Keratinocyte (primary cell): ENCODE results near the gene ARID3A. TPM values are rescaled to one million over a fixed set of nuclear protein-coding genes. Genes with fewer than 3 reads are reported as not detected.

Experiments used
- DNase-seq: peaks from one replicate; pipeline ENCODE4 v3.0.0-alpha.2; 2011; ENCODE audit warnings: low read depth, missing footprints, low spot score
- FAIRE-seq: peaks from 2 replicates; lab custom pipeline; 2011; peaks lifted over from hg19 to GRCh38; lab: Jason Lieb, UNC
- H2AFZ ChIP-seq: 2 replicates; pipeline ENCODE4 v1.6.0; 2012; ENCODE audit warnings: low read length, control low read depth, inconsistent platforms; ENCODE audit not compliant: control insufficient read depth
- H3K27ac ChIP-seq: 2 replicates; pipeline ENCODE4 v1.5.1; 2011; ENCODE audit warnings: low read length; ENCODE audit not compliant: control insufficient read depth, insufficient read depth
- H3K27me3 ChIP-seq: 3 replicates; pipeline ENCODE4 v1.6.0; 2011; ENCODE audit warnings: low read length; ENCODE audit not compliant: control insufficient read depth, insufficient read depth; ENCODE audit errors: extremely low read depth
- H3K36me3 ChIP-seq, 2 experiments: 2 replicates in 1 of 2; 3 replicates in 1 of 2; pipeline ENCODE4 v1.5.1; 2011; ENCODE audit warnings: low read length in 2 of 2, mild to moderate bottlenecking in 1 of 2; ENCODE audit not compliant: control insufficient read depth in 2 of 2, insufficient read depth in 2 of 2; ENCODE audit errors: extremely low read depth in 1 of 2
- H3K4me1 ChIP-seq: 3 replicates; pipeline ENCODE4 v1.5.1; 2011; ENCODE audit warnings: low read length; ENCODE audit not compliant: control insufficient read depth, insufficient read depth; ENCODE audit errors: extremely low read depth
- H3K4me2 ChIP-seq: 3 replicates; pipeline ENCODE4 v1.6.0; 2011; ENCODE audit warnings: low read depth, low read length; ENCODE audit not compliant: control insufficient read depth, insufficient read depth; ENCODE audit errors: extremely low read depth
- H3K4me3 ChIP-seq, 3 experiments: fragments of 200-600 bp in 1 of 3; sonication (generic) in 1 of 3; 2 replicates in 2 of 3; 3 replicates in 1 of 3; pipeline ENCODE4 v1.5.1; 2011 to 2016; ENCODE audit warnings: low read length in 3 of 3, mild to moderate bottlenecking in 3 of 3, control low read depth in 2 of 3, inconsistent platforms in 1 of 3, low read depth in 1 of 3, mixed read lengths in 1 of 3, mixed run types in 1 of 3, moderate library complexity in 1 of 3; ENCODE audit not compliant: control insufficient read depth in 2 of 3, insufficient read depth in 2 of 3; ENCODE audit errors: extremely low read depth in 1 of 3
- H3K79me2 ChIP-seq: 2 replicates; pipeline ENCODE4 v1.6.0; 2012; ENCODE audit warnings: low read length; ENCODE audit not compliant: control insufficient read depth, insufficient read depth
- H3K9ac ChIP-seq: 3 replicates; pipeline ENCODE4 v1.6.0; 2011; ENCODE audit warnings: low read length; ENCODE audit not compliant: control insufficient read depth, insufficient read depth; ENCODE audit errors: extremely low read depth
- H3K9me1 ChIP-seq: 3 replicates; pipeline ENCODE4 v1.6.0; 2011; ENCODE audit warnings: low read length; ENCODE audit not compliant: control insufficient read depth, insufficient read depth; ENCODE audit errors: extremely low read depth
- H3K9me3 ChIP-seq: 2 replicates; pipeline ENCODE4 v1.5.1; 2012; ENCODE audit warnings: low read depth, low read length; ENCODE audit not compliant: control insufficient read depth
- H4K20me1 ChIP-seq: 3 replicates; pipeline ENCODE4 v1.6.0; 2011; ENCODE audit warnings: low read length; ENCODE audit not compliant: control insufficient read depth, insufficient read depth; ENCODE audit errors: extremely low read depth
- CTCF ChIP-seq, 3 experiments: IDR thresholded peaks in 1 of 3; conservative IDR thresholded peaks in 1 of 3; optimal IDR thresholded peaks in 1 of 3; 2 replicates in 2 of 3; 3 replicates in 1 of 3; pipeline versions ENCODE3 to v1.5.1; 2011; ENCODE audit warnings: low read length in 3 of 3, mild to moderate bottlenecking in 3 of 3, moderate library complexity in 2 of 3, control low read depth in 1 of 3, inconsistent platforms in 1 of 3; ENCODE audit not compliant: insufficient read depth in 2 of 3; ENCODE audit errors: extremely low read depth in 1 of 3
- EZH2 ChIP-seq: IDR thresholded peaks from one replicate; pipeline ENCODE4 v1.6.1; 2012; ENCODE audit warnings: inconsistent platforms, mild to moderate bottlenecking, low read length, moderate library complexity
- dilution Hi-C: fragments of 300-500 bp; cut with MboI; formaldehyde crosslinking; loops from one replicate; pipeline ENCODE4 v1.7.0; 2020; ENCODE audit warnings: low sequenced_read_pairs; ENCODE audit not compliant: extremely low pct_ligation_motif_present
- polyA plus RNA-seq, 5 experiments: library from polyadenylated mRNA; depleted of rRNA in 3 of 5; stranded (reverse) in 3 of 5; stranded (forward) in 1 of 5; unstranded in 1 of 5; fragments of >200 nt; gene quantifications; 1 replicate in 1 of 5; 2 replicates in 3 of 5; 3 replicates in 1 of 5; pipeline versions ENCODE4 v1.2.1 to v1.2.3, GENCODE V29; 2011 to 2012; ENCODE audit warnings: missing spikeins in 2 of 5, low read depth in 1 of 5, low replicate concordance in 1 of 5

ARID3A gene
- polyA plus RNA-seq, 1 donor (not counting 4 experiments of a cell fraction or from before 2014, with no cell fraction given) = 2.6 TPM

DNA sequence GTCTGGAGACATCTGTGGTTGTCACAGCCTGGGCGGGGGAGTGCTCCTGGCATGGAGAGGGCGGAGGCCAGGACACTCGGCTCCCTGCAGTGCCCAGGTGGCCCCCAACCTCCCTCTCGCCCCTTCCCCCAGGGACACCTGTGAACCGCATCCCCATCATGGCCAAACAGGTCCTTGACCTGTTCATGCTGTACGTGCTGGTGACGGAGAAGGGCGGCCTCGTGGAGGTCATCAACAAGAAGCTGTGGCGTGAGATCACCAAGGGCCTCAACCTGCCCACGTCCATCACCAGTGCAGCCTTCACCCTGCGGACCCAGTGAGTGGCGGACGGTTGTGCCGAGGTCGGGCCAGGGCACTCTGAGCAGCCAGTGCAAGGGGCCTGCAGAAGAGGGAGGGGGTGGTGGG, 38.3 kb downstream of the ARID3A start:
- Histone ChIP-seq H3K9ac (no peak overlapping the region), H2AFZ (no peak overlapping the region), H3K79me2 (no peaks in the 10 kb centered on the region), H3K4me1 (peaks cover 2% of the 10 kb centered on the region), H3K4me2 (no peak overlapping the region), H3K27me3 (no peaks in the 10 kb centered on the region), H4K20me1 (no peaks in the 10 kb centered on the region), H3K9me1 (no peaks in the 10 kb centered on the region), H3K9me3 (peaks cover 2% of the 10 kb centered on the region), H3K27ac (no peak overlapping the region), H3K4me3 (no peak overlapping the region), H3K36me3 (peaks cover 3 to 11% of the 10 kb centered on the region in 2 experiments)
- no peak for TF ChIP-seq EZH2
- no peak for TF ChIP-seq CTCF (optimal IDR thresholded peaks at IDR 0.05 in 1 of 3, IDR thresholded peaks at IDR 0.05 in 1 of 3, conservative IDR thresholded peaks at IDR 0.05 in 1 of 3; ENCODE audit: extremely low read depth in 1 of 3, insufficient read depth in 2 of 3, low read length in 3 of 3)
- no peak for FAIRE-seq
- dilution Hi-C loops = no loop called here
- DNase-seq = no peak

DNA sequence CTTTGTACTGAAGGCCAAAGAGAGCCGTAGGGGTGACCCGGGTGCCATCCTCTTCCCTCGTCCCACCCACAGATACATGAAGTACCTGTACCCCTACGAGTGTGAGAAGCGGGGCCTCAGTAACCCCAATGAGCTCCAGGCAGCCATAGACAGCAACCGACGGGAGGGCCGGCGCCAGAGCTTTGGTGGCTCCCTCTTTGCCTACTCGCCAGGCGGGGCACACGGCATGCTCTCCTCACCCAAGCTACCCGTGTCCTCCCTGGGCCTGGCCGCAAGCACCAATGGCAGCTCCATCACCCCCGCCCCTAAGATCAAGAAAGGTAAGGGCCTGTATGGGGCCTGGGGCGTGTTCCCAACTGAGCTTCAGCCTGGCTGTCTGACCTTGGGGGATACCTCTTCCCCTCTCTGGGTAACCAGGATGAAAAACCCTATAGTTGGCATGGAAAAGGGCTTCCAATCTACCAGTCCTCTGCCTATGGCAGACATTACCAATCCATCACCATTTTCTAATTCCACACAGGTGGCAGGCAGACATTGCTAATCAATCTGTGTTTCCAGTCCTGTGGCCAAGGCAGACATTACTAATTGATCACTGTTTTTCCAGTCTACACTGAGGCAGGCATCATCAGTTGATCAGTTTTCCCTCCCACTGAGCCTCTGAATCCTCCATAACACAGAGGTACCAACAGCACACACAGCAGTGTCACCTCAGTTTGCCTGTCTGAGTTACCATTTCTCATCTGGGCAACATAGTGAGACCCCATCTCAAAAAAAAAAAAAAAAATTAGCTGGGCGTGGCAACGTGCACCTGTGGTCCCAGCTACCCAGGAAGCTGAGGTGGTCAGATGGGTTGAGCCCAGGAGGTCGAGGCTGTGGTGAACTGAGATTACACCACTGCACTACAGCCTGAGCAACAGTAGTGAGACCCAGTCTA, 39.2 kb downstream of the ARID3A start:
- no peak overlapping the region for H2AFZ ChIP-seq
- DNase-seq (no peak), FAIRE-seq (no peak)
- no peaks in the 10 kb centered on the region for H3K9me1 ChIP-seq
- peaks cover 2% of the 10 kb centered on the region for H3K9me3 ChIP-seq
- TF ChIP-seq EZH2 (no peak), CTCF (optimal IDR thresholded peaks at IDR 0.05 in 1 of 3, IDR thresholded peaks at IDR 0.05 in 1 of 3, conservative IDR thresholded peaks at IDR 0.05 in 1 of 3; ENCODE audit: extremely low read depth in 1 of 3, insufficient read depth in 2 of 3, low read length in 3 of 3) (no peak)
- H3K9ac ChIP-seq = no peak overlapping the region
- no peak overlapping the region for H3K27ac ChIP-seq
- peaks cover 6 to 11% of the 10 kb centered on the region in 2 experiments for H3K36me3 ChIP-seq
- no peaks in the 10 kb centered on the region for H3K79me2 ChIP-seq
- no peaks in the 10 kb centered on the region for H4K20me1 ChIP-seq
- no peak overlapping the region for H3K4me3 ChIP-seq
- H3K4me2 ChIP-seq = no peak overlapping the region
- dilution Hi-C loops = no loop called here
- no peaks in the 10 kb centered on the region for H3K4me1 ChIP-seq
- no peaks in the 10 kb centered on the region for H3K27me3 ChIP-seq
